Cardiac fibroblast (primary cell): ENCODE measurements around the gene FPGS.

Experiments
- DNase-seq, 2 donors: peaks; one replicate each; pipeline versions ENCODE4 v3.0.0 to v3.0.0-alpha.2; 2010; ENCODE audit warnings: low read depth in 2 of 2
- H3K4me3 ChIP-seq, 2 donors: replicated peaks in 1 of 2; 1 replicate in 1 of 2; 2 replicates in 1 of 2; pipeline ENCODE4 v1.5.1; 2011; ENCODE audit warnings: low read depth in 2 of 2, low read length in 2 of 2, mild to moderate bottlenecking in 2 of 2, moderate library complexity in 1 of 2
- CTCF ChIP-seq: IDR thresholded peaks from one replicate; pipeline ENCODE4 v1.5.1; 2011; ENCODE audit warnings: low read depth, mild to moderate bottlenecking, low read length, inconsistent platforms

The FPGS gene

GRCh38 chr9:127758843-127759242 is 43.8 kb upstream of the FPGS start:
- DNase-seq: no peak
- H3K4me3 ChIP-seq: no peak overlapping the region
- no peak for TF ChIP-seq CTCF

GRCh38 chr9:127761061-127761460 is 41.6 kb upstream of the FPGS start:
- no peak overlapping the region for H3K4me3 ChIP-seq
- no peak for TF ChIP-seq CTCF
- no peak for DNase-seq

- TF ChIP-seq CTCF: no peak
- H3K4me3 ChIP-seq: no peak overlapping the region
- DNase-seq: no peak
Measured at GRCh38 chr9:127761491-127761956, 41.2 kb upstream of the FPGS start.

GRCh38 chr9:127762111-127762676 is 40.5 kb upstream of the FPGS start:
- no peak overlapping the region for H3K4me3 ChIP-seq
- no peak for TF ChIP-seq CTCF
- DNase-seq: no peak

DNA sequence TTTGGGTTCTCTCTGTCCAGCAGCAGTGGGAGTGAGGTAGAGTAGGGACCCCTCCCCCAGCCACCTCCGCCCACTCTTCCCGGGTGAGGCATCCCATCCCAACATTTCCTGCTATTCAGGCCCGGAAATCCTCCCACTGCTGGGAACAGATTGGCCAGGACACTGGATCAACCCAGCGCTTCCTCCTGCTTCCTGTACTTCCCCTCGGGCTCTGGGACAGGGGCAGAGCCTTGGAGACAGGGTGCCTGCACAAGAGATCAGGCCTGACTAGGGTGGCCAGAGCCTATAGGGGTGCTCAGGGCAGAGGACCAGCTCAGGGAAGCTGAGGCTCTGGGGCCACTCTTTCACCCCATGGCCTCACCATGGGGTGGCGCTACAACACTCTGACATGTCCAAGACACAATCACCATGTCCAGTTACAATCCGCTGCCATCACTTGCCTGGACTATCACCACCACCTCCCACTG is 38.7 kb upstream of the FPGS start:
- peak; percentile 36 to 70 for DNase-seq
- TF ChIP-seq CTCF: peak; percentile 34
- no peak overlapping the region for H3K4me3 ChIP-seq

DNA sequence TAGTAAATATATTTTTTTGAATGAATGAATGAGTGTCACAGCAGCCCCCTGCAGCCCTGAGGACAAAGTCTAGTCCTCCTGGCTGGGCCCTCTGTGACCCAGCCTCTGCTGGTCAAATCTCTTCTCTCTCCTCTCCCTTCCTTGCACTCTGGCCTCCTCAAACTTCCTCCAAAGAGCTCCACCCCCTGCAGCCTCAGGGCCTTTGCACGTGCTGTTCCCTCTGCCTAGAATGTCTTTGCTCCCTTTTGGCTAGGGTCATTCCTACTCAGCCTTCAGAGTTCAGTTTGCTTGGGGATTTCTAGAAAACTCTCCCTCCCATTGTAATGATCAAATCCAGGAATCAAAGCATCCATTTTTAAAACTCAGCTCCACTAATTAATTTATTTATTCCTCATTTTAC is 37.3 kb upstream of the FPGS start:
- no peak for DNase-seq
- H3K4me3 ChIP-seq: no peak overlapping the region

More for the DNA sequence above, 37.3 kb upstream of the FPGS start:
- TF ChIP-seq CTCF: no peak
